Measurements from ENCODE around the gene TMEM18. TPM values are rescaled to one million over a fixed set of nuclear protein-coding genes. Genes with fewer than 3 reads are reported as not detected.

Gene TMEM18
- total and polyA plus RNA-seq, 9 of the 15 experiments (the other 6 are each of a cell fraction or from before 2014, with no cell fraction given) = 12.8 to 55.9 (median 21.8) TPM

DNA sequence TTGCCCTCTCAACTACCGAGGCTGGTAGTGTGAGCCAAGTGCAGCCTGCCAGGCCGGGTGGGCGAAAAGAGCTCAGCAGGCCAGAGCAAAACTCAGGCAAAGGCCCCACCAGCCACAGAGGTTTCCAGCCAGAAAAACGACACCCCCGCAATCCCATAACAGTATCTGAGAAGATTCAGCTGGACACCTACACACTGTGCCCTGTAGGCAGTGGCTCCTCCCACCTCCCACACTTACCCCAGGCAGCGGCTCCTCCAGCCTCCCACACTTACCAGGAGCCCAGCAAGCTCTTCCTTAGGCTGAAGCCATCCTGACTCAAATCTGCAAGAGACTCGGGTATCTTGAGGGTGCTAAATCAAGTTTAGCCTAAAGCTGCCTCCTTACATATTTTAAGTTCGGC is 15.6 kb upstream of the TMEM18 start:
- Histone ChIP-seq H3K4me3 (no peak overlapping the region), H3K9me3 (replicated peaks; ENCODE audit: control insufficient read depth, insufficient read depth, low read depth, low read length) (no peaks in the 10 kb centered on the region), H3K27me3 (ENCODE audit: control insufficient read depth in 2 of 2, insufficient read depth in 2 of 2, low read length in 2 of 2) (peaks cover 20 to 36% of the 10 kb centered on the region in 2 experiments), H3K79me2 (ENCODE audit: control insufficient read depth, insufficient read depth, low read length) (no peaks in the 10 kb centered on the region), H2AFZ (ENCODE audit: low read depth, low read length) (no peak overlapping the region), H3K27ac (ENCODE audit: extremely low read depth, low read depth, low read length) (no peak overlapping the region), H3K36me3 (ENCODE audit: control insufficient read depth, insufficient read depth, low read length) (no peaks in the 10 kb centered on the region), H3K4me1 (replicated peaks in 1 of 2; ENCODE audit: control insufficient read depth in 2 of 2, insufficient read depth in 2 of 2, low read length in 2 of 2) (peaks cover 5 to 14% of the 10 kb centered on the region in 2 experiments; a peak in 3 of 5 replicates), H3K9me1 (ENCODE audit: control insufficient read depth, insufficient read depth, low read length) (no peaks in the 10 kb centered on the region), H4K20me1 (replicated peaks; ENCODE audit: control insufficient read depth, insufficient read depth, low read length) (no peaks in the 10 kb centered on the region), H3K9ac (ENCODE audit: insufficient read depth in 1 of 2, low read depth in 2 of 2, low read length in 2 of 2) (no peak overlapping the region), H3K4me2 (ENCODE audit: insufficient read depth, low read length) (no peak overlapping the region)
- BruUV-seq (replicated peaks) = no TSS peak
- TF ChIP-seq EGR1 (conservative IDR thresholded peaks at IDR 0.05) = peak; percentile 90
- TF ChIP-seq, protein P1, sequence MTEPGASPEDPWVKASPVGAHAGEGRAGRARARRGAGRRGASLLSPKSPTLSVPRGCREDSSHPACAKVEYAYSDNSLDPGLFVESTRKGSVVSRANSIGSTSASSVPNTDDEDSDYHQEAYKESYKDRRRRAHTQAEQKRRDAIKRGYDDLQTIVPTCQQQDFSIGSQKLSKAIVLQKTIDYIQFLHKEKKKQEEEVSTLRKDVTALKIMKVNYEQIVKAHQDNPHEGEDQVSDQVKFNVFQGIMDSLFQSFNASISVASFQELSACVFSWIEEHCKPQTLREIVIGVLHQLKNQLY (CRISPR knock-in tag; conservative IDR thresholded peaks at IDR 0.05) = no peak
- 13% methylated on average over 8 of the region's 8 CpGs for WGBS (ENCODE audit: insufficient coverage, low coverage, missing lambda C conversion rate)
- no peak for FAIRE-seq
- peak; percentile 70 for ATAC-seq
- ChIA-PET CTCF (ENCODE audit: low intra/inter-chr PET ratio) (no interaction called here), POLR2A (interaction anchor here (1.2 kb wide), 1 partner anchor 15 kb away, joined by 6 read pairs; the partner anchor contains the start of gene TMEM18)
- in situ Hi-C loops (cut with MboI) (no loop called here), intact Hi-C loops (cut with micrococcal nuclease) (no loop called here)
- peak in 2 of 4 experiments; percentile 28 to 34 for DNase-seq (ENCODE audit: extremely low read depth in 1 of 4, low spot score in 3 of 4)

Data from K562 (cell line).